ENCODE results near the gene LDLRAD3.

- TF ChIP-seq CTCF (optimal IDR thresholded peaks at IDR 0.05 in 1 of 3, IDR thresholded peaks at IDR 0.05 in 1 of 3, conservative IDR thresholded peaks at IDR 0.05 in 1 of 3; ENCODE audit: extremely low read depth in 1 of 3, insufficient read depth in 2 of 3, low read length in 3 of 3) (no peak), EZH2 (IDR thresholded peaks at IDR 0.05; ENCODE audit: low read length) (no peak)
These were observed 103.1 kb downstream of the LDLRAD3 start for GRCh38 chr11:36046932-36047331.

Measured in keratinocyte (primary cell).